GM19324 (cell line): ENCODE measurements around the gene RHBG.
"Not testable (repeated sequence)": the region's sequence is repeated elsewhere in the genome, so short reads cannot be mapped to it uniquely, and the experiment has no call there.

ENCODE experiments used
- ATAC-seq: cut with Tn5 transposase; IDR thresholded peaks from one replicate; pipeline ENCODE4 v1.9.1; 2021; ENCODE audit warnings: mild to moderate bottlenecking, moderate library complexity; ENCODE audit not compliant: unreplicated experiment, low FRiP score

The RHBG gene

DNA sequence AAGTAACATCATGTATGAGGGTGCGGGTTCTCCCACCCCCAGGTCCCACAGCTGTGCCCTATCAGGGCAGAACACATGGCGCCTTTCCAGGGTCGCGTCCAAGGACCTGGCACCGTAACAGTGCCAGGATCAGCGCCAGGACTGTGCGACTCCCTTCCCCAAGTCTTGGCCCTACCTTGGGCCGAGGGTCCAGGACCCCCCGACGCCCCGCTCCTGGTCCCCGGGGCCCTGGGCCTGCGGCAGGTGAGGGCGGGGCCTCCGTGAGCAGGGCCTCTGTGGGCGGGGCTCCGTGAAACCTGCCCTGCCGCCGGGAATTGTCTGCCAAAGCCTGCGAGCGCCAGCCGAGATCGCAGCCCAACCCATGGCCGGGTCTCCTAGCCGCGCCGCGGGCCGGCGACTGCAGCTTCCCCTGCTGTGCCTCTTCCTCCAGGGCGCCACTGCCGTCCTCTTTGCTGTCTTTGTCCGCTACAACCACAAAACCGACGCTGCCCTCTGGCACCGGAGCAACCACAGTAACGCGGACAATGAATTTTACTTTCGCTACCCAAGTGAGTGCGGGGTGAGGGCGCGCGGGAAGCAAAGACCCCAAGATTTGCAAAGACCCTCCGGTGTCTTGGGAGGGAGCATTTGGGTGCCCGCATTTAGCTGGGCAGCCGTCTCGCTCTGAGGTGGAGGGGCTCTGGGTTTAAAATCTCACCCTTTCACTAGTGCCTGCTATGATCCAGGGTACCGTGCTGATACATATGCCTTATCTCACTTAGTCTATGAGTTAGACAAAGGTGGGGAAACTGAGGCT, at the start of gene RHBG:
RHBG (plus strand) TSS at position 323 of the 796 bp plus-strand sequence; CDS start at position 362, 39 bp downstream.
- no peak for ATAC-seq

DNA sequence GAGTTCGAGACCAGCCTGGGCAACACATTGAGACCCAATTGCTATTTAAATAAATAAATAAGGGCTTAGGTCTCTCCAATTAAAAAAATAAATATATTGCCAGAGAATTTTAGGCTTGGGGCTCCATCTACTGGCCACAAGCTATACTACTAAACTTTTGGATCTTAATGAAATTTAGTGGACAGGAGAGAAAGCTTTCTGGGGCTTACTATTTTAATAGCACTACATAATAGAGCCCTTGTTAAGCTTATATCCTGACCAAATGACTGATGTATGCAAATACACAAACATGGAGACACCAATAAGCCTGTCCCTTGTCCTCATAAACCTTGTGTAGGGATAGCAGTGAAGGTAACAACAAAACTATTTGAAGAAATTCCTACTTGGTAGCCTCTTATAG, 49.3 kb upstream of the RHBG start:
- ATAC-seq: no peak

DNA sequence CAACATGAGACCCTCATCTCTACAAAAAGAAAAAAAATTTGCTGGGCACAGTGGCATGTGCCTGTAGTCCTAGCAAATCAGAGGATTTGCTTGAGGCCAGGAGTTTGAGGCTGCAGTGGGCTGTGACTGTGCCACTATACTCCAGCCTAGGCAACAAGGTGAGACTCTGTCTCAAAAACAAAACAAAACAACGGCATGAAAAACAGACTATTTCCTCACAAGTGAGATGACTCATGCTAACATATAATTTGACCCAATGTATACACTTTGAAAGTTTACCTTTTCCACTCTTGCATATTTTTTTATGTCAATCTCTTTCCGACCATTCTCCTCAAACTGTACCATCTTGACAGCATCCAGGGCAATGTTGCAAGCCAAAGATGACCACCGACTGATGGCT, 48.5 kb upstream of the RHBG start:
- no peak for ATAC-seq

GRCh38 chr1:156323179-156323578, 45.8 kb upstream of the RHBG start:
- ATAC-seq: not testable (repeated sequence)

- ATAC-seq: no peak
Measured at GRCh38 chr1:156336242-156336641, 32.8 kb upstream of the RHBG start.

DNA sequence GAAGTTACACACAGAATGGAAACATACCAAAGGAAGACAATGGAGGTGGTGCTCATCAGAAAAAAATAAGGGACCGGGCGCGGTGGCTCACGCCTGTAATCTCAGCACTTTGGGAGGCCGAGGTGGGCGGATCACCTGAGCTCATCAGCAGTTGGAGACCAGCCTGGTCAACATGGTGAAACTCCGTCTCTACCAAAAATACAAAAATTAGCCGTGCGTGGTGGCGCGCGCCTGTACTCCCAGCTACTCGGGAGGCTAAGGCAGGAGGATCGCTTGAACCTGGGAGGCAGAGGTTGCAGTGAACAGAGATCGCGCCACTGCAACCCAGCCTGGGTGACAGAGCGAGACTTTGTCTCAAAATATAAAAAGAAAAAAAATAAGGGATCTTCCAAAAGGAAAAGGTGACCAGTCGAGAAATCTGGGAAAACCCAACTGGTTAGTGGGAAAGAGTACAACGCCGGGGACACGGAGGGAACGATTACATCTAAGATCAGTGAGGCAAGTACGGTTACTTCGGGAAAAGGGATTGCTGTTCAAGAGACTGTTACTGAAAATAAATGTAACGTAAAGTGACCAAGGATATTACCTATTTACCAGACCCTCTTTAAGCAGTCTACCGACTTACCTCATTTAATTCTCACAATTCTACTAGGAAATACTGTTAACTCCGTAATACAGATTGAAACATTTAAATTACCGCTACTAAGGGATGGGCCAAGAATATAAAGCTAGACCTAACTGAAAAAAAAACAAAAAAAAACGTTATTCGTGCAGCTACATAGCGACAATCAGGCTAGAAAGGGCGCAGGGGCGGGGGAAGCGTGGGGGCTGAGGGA, 31.7 kb upstream of the RHBG start:
- ATAC-seq: no peak

DNA sequence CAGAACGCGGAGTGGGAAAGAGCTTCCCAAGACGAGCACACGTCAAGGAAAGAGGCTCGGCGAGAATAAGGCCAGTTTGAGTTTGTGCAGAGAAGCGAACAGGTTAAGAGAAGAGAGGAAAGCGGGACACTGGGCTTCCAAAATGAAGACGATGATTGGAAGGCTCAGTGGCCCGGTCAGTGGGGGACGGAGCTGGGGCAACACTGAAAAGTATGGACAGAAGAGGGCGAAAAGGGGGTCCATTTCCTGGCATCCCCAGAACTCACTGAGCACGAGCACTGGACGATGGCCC, 31.2 kb upstream of the RHBG start:
- peak; percentile 7 for ATAC-seq

- peak; percentile 93 for ATAC-seq
Measured at GRCh38 chr1:156338180-156338976, 30.6 kb upstream of the RHBG start, which contains the start of the genes CCT3 and TSACC. CCT3 (minus strand) TSS chr1:156338292; CDS start chr1:156338184, 108 bp downstream. TSACC (plus strand) TSS chr1:156338526; CDS start chr1:156339758, 1,232 bp downstream.

GRCh38 chr1:156342166-156342955, 26.6 kb upstream of the RHBG start:
- no peak for ATAC-seq

DNA sequence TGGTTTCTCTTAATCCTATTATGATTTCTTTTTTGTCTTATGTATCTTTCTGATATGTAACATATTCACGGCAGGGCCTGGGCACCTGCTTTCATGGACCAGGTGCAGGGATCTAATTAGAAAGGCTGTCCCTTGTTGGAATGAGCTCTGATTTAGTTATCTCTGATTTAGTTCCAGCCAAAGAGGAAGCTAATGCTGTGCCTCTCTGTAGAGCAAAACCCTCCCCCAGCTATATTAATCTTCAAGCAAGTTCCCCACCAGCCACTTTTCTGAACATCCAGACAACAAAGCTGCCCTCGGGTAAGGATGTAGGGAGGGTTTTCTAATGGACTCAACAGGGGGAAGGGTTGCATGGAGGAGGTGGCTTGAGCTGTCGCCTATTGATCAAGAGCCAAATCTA, 24.6 kb upstream of the RHBG start:
- ATAC-seq: no peak

- not testable (repeated sequence) for ATAC-seq
Measured at GRCh38 chr1:156346035-156346434, 23.0 kb upstream of the RHBG start.

DNA sequence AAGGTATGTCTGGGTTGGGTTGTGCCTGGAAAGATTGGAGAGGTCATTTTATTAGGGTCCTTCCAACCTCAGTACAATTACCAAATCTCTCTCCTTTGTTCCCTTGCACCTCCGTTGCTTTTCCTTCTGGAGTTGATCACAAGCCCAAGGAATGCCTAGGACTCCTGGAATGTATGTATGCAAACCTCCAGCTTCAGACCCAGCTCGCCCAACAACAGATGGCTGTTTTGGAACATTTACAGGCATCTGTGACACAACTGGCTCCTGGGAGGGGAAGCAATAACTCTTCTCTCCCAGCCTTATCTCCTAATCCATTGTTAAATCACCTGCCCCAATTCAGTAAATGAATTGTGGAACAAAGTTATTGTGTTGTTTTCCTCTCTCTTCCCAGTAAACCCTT, 22.4 kb upstream of the RHBG start:
- ATAC-seq: no peak

DNA sequence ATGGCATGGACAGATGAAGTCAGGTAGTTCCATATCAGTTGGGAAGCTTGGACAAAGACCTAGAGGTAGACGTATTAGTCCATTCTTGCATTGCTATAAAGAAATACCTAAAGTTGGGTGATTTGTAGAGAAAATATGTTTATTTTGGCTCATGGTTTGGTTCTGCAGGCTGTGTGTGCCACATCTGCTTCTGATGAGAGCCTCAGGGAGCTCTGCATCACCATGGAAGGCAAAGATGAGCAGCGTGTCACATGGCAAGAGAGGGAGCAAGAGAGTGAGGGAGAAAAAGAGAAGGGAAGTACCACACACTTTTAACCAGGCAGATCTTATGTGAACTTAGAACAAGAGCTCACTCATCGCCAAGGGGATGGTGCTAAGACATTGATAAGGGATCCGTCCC, 21.7 kb upstream of the RHBG start:
- no peak for ATAC-seq

DNA sequence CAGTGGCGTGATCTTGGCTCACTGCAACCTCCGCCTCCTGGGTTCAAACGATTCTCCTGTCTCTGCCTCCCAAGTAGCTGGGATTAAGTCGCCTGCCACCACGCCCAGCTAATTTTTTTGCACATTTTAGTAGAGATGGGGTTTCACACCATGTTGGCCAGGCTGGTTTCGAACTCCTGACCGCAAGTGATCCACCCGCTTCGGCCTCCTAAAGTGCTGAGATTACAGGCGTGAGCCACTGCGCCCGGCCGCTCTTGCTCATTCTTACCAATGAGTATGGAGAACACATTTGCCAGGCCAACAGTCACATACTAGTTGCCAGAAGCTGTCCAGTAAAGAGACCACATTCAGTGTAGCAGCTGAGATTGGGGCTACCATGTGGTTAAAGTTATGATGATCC, 16.5 kb upstream of the RHBG start:
- ATAC-seq: not testable (repeated sequence)

- ATAC-seq: no peak
Measured at GRCh38 chr1:156356262-156356874, 12.6 kb upstream of the RHBG start.

DNA sequence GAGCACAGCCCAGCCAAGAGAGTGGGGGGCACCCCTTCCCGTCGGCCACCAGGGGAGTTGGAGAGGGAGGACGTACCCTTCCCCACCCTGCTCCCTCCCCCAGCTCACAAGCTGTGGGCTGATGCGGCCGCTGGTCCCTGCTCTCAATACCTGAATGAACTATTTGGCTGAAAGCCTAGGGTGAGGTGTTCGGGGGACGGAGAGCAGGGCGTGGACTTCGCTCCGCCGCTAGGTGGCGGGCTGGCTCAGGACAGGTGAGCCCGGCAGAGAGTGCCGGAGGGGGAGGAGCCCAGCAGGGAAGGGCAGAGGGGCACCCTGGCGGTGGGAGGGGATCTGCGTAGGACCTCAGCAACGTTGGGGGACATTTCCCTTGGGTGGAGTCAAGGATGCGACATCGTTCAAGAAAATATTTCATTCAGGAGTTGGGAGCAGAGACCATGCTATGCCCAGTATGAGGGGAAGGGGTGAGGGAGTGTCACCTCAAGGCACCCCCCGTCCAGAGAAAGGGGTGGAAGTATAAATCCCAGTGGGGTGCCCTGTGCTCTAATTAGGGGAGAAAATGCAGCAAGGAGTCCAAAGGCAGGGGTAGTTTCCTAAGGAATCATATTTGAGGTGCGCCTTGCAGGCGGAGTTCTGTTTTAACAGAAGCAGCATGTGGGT, 12.0 kb upstream of the RHBG start:
- peak; percentile 48 for ATAC-seq

DNA sequence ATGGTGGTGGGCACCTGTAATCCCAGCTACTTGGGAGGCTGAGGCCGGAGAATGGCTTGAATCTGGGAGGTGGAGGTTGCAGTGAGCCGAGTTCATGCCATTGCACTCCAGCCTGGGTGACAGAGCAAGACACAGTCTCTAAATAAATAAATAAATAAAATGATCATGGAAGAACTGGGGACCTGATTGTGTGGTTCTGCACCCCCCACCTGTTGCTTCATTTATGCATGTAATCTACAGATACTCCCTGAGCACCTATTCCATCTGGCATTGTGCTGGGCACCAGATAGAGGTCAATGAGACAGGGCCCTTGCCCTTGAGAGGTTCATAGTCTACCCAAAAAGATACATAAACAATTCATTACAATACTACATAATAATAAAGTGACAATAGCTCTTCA, 11.0 kb upstream of the RHBG start:
- no peak for ATAC-seq

DNA sequence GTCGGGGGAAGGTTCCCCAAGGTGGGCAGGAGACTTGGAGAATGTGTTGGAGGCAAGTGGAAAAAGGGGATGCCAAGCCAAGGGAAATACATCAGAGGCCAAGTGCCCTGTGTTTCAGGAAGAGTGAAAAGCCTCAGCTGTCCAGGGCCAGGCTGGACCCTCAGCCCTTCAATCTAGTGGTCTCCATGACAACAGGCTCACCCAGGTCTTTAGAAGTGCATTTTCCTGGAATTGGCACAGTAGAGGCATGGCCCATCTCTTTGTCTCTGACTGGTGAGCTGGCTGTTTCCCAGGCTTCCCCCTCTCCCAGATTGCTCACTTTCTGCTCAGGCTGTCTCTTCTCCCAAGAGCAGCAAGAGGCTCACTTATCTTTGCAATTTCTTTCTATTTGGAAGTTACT, 10.4 kb upstream of the RHBG start:
- ATAC-seq: no peak

DNA sequence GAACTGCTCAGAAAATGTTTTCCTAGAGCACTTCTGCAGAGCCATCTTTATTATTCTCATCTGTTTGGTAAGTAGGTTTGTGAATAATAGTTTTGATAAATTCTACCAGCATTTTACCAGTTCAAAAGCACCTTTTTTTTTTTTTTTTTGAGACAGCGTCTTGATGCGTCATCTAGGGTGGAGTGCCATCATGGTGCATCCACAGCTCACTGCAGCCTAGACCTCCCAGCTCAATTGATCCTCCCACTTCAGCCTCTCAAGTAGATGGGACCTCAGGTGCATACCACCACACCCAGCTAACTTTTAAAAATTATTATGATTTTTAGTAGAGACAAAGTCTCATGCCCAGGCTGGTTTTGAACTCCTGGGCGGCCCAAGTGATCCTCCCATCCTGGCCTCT, 9.8 kb upstream of the RHBG start:
- ATAC-seq: no peak
